NK-92 treated with Interleukin-12 subunit alpha and Interleukin-12 subunit beta, amount 100 ng/mL, for 24 hours (cell line): ENCODE results near the gene NAALADL2.
"Not testable (repeated sequence)": the region's sequence is repeated elsewhere in the genome, so short reads cannot be mapped to it uniquely, and the experiment has no call there.

Experiments used
- DNase-seq: peaks from one replicate; lab custom pipeline; 2025; lab: John Stamatoyannopoulos, UW

NAALADL2 gene

GRCh38 chr3:175486255-175486654 is 627.1 kb downstream of the NAALADL2 start:
- no peak for DNase-seq

GRCh38 chr3:175489406-175489805 is 630.3 kb downstream of the NAALADL2 start:
- DNase-seq: no peak

- DNase-seq: no peak
These were observed 634.2 kb downstream of the NAALADL2 start for GRCh38 chr3:175493301-175493700.

GRCh38 chr3:175495331-175495730 is 636.2 kb downstream of the NAALADL2 start:
- DNase-seq: no peak

DNA sequence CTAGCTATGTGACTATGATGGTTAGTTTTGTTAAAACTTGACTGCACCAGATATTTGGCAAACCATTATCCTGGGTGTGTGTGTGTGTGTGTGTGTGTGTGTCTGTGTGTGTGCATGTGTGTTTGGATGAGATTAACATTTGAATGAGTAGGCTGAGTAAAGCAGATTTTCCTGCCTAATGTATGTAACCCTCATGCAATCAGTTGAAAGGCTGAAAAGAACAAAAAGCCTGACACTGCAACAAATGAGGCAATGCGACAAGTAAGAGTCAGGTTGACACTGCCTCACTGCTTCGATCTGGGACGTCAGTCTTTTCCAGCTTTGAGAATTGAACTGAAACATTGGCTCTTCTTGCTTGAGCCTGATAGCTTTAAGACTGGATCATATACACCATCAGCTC is 643.0 kb downstream of the NAALADL2 start:
- no peak for DNase-seq

DNA sequence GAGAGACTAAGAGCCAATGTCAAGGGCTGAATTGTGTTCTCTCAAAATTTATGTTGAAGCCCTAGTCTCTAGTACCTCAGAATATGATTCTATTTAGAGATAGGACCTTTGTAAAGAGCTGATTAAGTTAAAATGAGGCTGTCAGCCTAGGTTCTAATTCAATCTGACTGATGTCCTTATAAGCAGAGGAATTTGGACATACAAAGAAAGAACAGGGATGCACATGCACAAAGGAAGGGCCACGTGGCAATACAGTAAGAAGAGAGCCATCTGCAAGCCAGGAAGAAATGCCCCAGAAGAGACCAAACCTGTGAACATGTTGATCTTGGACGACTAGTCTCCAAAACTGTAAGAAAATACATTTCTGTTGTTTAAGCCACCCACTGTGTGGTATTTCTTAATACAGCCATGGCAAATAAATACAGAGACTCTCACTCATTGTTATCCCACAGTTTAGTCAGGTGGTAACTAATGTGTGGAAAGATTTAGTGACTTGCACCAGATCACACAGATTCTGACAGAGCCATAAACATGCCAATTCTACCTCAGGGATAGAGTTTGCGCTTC is 652.2 kb downstream of the NAALADL2 start:
- no peak for DNase-seq

DNA sequence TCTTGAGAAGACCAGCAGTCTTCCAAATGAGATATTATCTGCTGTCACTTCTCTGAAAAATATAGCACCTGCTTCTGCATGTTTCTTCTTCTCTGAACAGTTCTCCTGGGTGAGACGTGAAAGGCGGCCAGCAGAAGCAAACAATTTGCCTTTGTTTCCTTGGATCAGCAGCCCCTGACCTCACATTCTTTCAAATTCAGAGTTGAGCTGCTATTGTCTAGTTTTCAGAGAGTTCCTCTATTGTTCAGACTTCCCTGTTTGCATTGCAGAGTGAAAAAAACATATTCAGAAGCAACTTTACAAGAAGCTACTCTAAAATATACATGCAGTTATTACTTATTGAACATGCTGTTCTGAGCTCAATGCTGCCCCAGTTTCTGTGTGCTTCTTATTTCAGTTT is 653.6 kb downstream of the NAALADL2 start:
- DNase-seq: no peak

DNA sequence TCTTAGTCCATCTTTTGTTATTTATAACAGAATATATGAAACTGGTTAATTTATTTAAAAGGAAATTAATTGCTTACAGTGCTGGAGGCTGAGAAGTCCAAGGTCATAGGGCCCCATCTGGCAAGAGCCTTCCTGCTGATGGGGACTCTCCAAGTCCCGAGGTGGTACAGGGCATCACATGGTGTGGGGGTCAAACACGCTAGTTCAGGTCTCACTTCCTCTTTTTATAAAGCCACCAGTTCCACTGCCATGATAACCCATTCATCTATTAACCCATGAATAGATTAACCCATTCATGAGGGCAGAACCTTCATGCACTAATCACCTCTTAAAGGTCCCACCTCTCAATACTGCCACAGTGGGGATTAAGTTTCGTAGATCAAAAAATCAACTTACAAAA is 659.3 kb downstream of the NAALADL2 start:
- DNase-seq: no peak

GRCh38 chr3:175521406-175521805 is 662.3 kb downstream of the NAALADL2 start:
- DNase-seq: no peak

GRCh38 chr3:175526191-175526590 is 667.1 kb downstream of the NAALADL2 start:
- DNase-seq: no peak

GRCh38 chr3:175526609-175527280 is 667.6 kb downstream of the NAALADL2 start:
- DNase-seq: no peak

- DNase-seq: not testable (repeated sequence)
These were observed 669.6 kb downstream of the NAALADL2 start for GRCh38 chr3:175528693-175529092.

GRCh38 chr3:175535351-175535750 is 676.2 kb downstream of the NAALADL2 start:
- no peak for DNase-seq

- DNase-seq: no peak
These were observed 687.0 kb downstream of the NAALADL2 start for GRCh38 chr3:175546115-175546514.

DNA sequence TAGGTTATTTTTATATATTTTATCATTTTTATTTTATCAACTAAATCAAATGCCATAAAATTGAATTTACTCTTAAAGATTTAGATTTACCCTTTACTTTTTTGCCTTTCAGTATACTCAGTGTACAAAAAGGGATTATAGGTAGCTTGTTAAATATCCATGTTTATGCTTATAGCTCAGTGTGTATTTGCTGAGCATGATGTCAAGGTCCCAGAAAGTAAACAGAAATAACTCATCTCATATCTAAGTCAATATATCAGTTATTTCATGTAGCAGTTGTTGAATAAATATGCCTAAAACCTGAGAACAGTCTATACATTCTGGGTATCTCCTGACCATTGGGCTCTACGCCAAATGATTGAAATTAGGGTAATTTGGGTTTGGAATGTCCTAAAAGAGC is 693.8 kb downstream of the NAALADL2 start:
- no peak for DNase-seq

DNA sequence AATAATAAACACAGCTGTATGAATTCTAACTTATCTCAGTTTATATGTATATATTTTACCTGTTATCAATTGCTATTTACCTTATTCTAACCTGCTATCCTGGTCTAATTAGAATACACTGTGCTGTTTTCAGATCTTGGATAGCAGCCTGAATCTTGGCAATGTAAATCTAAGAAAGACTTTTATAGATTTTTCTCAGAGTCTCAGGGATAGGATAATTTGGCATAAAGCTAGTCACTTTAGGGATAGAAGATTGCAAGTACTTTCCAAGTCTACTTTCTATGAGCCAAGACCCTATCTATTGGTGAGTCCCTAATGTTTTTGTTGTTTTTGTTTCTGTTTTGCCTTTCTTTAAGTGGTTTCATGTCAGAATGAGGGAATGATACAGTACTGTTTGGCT is 695.7 kb downstream of the NAALADL2 start:
- DNase-seq: no peak

- DNase-seq: no peak
These were observed 699.1 kb downstream of the NAALADL2 start for GRCh38 chr3:175558261-175558660.

- DNase-seq: no peak
These were observed 705.2 kb downstream of the NAALADL2 start for GRCh38 chr3:175564363-175564762.

- DNase-seq: no peak
These were observed 712.0 kb downstream of the NAALADL2 start for GRCh38 chr3:175571096-175571495.

GRCh38 chr3:175573226-175573625 is 714.1 kb downstream of the NAALADL2 start:
- DNase-seq: no peak

DNA sequence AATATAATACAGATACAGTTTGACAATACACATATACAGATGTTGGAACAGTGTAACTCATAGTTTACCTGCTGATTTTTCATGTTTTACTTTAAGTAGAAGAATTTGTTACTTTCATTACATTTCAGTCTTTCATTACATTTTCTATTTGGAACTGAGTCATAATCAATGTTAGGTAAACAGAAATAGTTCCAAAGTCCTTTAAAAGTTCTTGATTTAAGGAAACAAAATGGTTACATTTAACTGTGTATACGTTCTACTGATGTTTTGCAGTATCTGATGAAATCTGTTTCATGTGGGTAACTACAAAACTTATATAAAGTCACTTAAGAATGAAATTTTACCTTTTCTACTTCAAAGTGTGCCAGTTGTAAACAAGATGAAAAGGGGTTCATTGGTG is 721.2 kb downstream of the NAALADL2 start:
- no peak for DNase-seq

- no peak for DNase-seq
These were observed 726.8 kb downstream of the NAALADL2 start for GRCh38 chr3:175585898-175586297.

- DNase-seq: no peak
These were observed 731.6 kb downstream of the NAALADL2 start for GRCh38 chr3:175590745-175591144.

GRCh38 chr3:175591375-175591774 is 732.2 kb downstream of the NAALADL2 start:
- DNase-seq: no peak
